LNCaP clone FGC (cell line): ENCODE data around the gene LIPC.
"Not testable (repeated sequence)": the region's sequence is repeated elsewhere in the genome, so short reads cannot be mapped to it uniquely, and the experiment has no call there.

Experiments used
- DNase-seq: peaks from one replicate; pipeline ENCODE4 v3.0.0-alpha.2; 2011; ENCODE audit warnings: low read depth
- H3K4me3 ChIP-seq: 2 replicates; pipeline ENCODE4 v1.5.1; 2011; ENCODE audit warnings: mild to moderate bottlenecking, low read depth, low read length, control low read depth
- CTCF ChIP-seq: IDR thresholded peaks from 2 replicates; pipeline ENCODE4 v1.5.1; 2012; ENCODE audit warnings: mild to moderate bottlenecking; ENCODE audit not compliant: control insufficient read depth, insufficient read depth; ENCODE audit errors: extremely low read depth

LIPC gene

GRCh38 chr15:58598829-58599210 lies 167.0 kb downstream of the LIPC start:
- no peak for DNase-seq
- no peak for TF ChIP-seq CTCF
- no peak overlapping the region for H3K4me3 ChIP-seq

DNA sequence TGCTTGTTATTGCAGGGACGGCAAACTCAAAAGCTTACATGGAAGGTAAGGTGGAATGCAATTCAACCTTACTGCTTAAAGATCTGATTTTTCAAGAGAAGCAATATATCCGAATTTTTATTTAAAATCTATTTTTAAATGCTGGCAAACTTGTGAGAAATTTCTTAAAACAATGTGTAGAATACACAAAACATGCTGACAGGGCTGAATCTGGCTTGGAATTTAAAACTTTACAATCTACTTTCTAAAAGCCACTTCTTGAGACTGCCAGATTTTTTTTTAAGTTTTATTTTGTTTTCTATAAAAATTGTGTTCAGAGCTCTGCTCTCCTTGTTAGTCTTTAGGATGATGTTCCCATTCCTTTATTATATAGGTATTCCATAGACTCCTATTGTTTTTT lies 171.0 kb downstream of the LIPC start:
- no peak for DNase-seq
- no peak for TF ChIP-seq CTCF
- no peak overlapping the region for H3K4me3 ChIP-seq

- not testable (repeated sequence) for DNase-seq
Observed at GRCh38 chr15:58603927-58604326, 172.1 kb downstream of the LIPC start.

DNA sequence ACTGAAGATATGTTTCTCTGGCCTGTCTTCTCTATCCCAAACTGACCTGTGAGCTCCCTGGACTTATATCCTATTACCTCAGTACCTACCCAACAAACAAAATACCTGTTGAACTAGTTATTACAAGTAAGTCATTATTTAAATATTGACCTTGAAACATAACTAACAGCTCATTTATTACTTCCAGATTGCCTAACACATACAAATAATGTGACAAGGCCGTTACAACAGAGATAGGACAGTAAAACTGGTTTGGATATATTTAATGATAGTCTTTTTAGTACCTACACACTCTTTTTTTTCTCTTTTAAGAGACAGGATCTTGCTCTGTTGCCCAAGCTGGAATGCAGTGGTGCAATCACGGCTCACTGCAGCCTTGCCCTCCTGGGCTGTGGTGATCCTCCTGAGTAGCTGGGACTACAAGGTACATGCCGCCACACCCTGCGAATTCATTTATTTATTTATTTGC lies 172.7 kb downstream of the LIPC start:
- DNase-seq, result peak; percentile 98
- no peak for TF ChIP-seq CTCF
- no peak overlapping the region for H3K4me3 ChIP-seq

More at GRCh38 chr15:58603927-58604326, 172.1 kb downstream of the LIPC start:
- H3K4me3 ChIP-seq, result 0 out of 2 replicates have a peak overlapping the region, but pooled peaks have one; percentile 18

- TF ChIP-seq CTCF, result no peak
- DNase-seq, result no peak
- H3K4me3 ChIP-seq, result no peak overlapping the region
Observed at GRCh38 chr15:58605931-58606530, 174.2 kb downstream of the LIPC start.

DNA sequence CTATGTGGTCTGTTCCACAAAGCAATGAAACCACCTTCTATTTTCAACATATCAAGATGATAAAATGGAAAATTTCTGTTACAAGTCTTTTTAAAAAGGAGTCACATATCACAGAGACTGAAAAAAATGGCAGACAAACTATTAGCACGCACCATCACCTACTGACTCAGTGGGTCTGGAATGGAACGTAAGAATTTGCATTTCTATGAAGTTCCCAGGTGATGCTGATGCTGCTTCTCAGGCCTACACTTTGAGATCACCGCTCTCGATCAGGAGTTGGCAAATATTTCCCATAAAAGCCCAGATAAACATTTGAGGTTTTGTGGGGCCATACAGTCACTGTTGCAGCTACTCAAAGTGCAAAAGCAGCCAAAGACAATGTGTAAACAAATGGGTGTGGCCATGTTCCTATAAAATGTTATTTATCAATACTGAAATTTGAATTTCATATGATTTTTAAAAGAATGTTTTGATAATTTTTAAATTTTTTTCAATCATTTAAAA lies 174.8 kb downstream of the LIPC start:
- no peak overlapping the region for H3K4me3 ChIP-seq
- TF ChIP-seq CTCF, result no peak
- peak; percentile 95 for DNase-seq

GRCh38 chr15:58608129-58608590 lies 176.4 kb downstream of the LIPC start:
- no peak for DNase-seq
- H3K4me3 ChIP-seq, result no peak overlapping the region
- TF ChIP-seq CTCF, result no peak
